ENCODE data around the gene LPA.

Gene LPA

DNA sequence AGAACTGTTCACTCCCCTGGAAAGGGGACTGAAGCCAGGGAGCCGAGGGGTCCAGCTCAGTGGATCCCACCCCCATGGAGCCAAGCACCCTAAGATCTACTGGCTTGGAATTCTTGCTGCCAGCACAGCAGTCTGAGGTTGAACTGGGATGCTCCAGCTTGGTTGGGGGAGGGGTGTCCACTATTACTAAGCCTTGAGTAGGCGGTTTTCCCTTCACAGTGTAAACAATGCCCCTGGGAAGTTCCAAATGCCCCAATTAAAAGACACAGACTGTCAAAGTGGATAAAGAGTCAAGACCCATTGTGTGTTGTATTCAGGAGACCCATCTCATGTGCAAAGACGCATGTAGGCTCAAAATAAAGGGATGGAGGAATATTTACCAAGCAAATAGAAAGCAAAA is 150.2 kb downstream of the LPA start:
- DNase-seq: no peak

DNA sequence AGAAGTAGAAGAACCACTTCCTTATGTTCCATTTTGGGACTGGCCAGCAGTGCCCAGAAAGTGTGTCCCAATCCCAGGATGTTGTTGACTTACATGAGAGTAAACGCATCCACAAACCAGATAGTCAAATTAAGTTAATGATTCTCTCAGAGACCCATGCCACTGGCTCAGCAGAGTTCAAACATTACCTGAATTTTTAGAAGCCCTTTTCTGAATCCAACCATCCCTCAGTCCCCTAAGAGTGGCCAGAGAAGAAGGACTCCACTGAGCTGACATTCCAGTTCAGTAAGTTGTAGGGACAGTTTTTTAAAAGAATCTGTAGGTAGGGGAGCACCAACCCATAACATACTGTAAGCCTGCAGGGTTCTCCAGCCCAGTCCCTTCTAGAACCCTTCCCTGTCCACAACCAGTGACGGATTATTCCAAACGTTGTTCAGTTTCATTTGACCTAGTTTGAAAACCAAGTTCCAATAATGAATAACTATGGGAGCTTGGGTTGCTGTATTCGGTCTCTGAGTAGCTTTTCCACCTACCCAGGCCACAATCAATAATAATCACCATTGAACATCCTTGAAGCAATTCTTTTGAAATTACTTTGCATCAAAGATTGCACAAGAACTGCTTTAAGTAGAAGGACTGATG is 153.0 kb downstream of the LPA start:
- no peak for DNase-seq

- DNase-seq: no peak
Observed at GRCh38 chr6:160510199-160510598, 153.9 kb downstream of the LPA start.

- no peak for DNase-seq
Observed at GRCh38 chr6:160509610-160510009, 154.5 kb downstream of the LPA start.

GRCh38 chr6:160508599-160508998 is 155.5 kb downstream of the LPA start:
- no peak for DNase-seq

DNA sequence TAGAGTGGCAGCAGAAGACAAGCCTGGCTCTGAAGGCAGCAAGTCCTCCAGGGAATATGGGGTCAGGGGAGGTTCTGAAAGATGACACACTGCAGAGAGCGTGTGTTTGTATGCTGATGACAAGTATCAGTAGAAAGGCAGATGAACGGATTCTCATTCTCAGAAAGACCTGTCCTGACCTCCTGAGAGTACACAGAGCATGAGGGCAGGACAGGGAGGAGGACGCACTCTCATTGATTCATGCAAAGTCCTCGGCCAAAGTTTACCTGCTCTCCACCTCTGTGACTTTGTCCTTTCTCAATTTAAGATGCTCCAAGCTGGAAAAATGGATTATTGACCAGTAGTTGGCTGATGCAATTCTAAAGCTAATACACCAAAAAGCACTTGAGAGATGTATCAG is 156.7 kb downstream of the LPA start:
- DNase-seq: no peak

DNA sequence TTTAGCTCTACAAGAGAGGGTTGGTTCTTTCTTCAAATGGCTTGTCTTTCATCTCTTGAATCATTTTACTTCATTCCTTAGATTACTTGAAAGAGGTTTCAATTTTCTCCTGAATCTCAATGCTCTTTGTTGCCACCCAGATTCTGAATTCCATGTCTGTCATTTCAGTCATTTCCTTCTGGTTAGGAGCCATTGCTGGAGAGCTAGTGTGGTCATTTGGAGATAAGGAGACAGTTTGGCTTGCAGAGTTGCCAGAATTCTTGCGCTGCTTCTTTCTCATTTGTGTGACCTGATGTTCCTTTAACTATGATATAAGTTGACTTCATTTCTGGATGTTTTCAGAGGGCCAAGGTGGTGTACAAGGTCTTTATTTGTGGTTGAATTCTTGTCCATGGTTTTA is 158.1 kb downstream of the LPA start:
- DNase-seq: no peak

GRCh38 chr6:160500639-160501038 is 163.4 kb downstream of the LPA start:
- no peak for DNase-seq

- no peak for DNase-seq
Observed at GRCh38 chr6:160494576-160494975, 169.5 kb downstream of the LPA start.

DNA sequence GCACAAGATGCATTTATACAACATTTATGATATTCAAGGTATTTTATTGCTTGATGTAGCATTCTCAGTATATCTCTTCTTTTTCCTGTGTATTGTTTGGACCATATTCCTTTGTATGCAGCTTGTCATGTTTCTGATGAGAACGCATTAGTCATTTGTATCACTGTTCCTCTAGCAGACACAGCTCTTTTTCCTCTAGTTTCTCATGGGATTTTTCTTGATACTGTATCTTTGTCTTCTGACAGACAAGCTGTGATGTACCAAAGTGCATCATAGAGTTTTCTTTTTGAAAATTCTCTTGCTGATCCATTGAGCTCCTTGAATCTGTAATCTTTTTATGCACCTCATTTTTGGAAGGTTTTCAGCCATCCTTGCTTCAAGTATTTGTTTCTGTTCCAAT is 175.0 kb downstream of the LPA start:
- no peak for DNase-seq

GRCh38 chr6:160487116-160487515 is 177.0 kb downstream of the LPA start:
- no peak for DNase-seq
